NCI-H1694 (cell line): ENCODE data around the gene M6PR.
"Not testable (repeated sequence)": the region's sequence is repeated elsewhere in the genome, so short reads cannot be mapped to it uniquely, and the experiment has no call there.

Source experiments
- DNase-seq: peaks from one replicate; lab custom pipeline; 2025; lab: John Stamatoyannopoulos, UW

The M6PR gene

DNA sequence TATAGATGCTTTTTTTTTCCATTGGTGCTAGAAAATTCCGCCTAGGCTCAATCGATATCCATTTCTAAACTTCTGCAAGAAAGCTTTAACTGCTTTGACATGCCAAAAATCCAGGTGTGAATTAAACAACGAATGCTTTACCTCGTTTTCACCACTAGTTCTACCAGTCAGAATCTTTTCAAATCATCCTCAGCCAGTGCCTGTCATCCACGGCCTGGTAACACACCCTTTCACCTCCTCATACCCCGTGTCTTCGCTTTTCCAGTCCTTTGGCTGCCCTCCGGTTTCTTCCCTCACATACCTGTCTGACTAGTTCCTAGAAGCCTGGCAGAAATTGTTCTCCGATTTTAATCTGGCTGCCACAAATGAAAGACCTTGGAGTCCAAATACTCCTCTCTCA lies 36.5 kb downstream of the M6PR start:
- no peak for DNase-seq

DNA sequence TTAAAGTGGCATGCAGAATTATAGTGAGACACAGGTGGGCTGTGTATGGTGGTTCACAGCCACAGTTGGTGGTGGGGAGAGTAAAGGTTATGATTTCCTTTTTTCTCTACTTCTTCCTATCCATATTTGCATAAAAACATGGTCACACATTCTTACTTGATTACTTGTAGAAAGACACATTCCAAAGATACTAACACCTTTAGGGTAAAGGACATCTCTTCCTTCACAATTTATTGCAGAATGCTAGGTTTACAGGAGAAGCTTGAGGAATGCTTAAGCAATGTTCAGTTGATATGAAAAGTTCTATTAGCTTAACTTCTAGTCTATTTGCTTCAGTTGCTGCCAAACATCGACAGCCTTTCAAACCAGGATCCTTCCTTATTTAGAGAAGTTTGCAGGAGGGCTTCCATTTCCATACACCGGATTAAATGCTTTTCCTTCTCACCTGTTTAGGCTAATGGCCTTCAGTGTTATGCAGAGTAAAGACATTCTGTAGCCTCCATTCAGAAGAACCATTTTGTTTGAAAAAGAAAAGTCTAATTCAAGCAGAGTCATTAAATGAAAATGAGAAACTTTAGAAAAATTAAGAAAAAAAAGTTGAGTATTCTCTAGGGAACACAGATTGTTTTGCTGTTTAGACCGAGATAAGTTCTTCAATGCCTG lies 37.7 kb downstream of the M6PR start:
- no peak for DNase-seq

DNA sequence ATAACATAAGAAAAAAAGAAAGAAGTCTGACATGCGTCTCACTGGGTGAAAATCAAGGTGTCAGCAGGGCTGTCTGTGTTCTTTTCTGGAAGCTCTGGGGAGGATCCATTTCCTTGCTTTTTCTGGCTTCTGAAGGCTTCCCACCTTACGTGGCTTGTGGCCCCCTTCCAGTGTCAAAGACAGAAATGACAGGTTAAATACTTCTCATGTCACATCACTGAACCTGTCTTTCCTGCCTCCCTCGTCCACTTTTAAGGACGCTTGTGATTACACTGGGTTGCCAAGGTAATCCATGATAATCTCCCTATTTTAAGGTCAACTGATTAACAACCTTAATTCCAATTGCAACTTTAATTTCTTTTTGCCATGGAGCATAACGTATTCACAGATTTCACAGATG lies 39.7 kb downstream of the M6PR start:
- no peak for DNase-seq

DNA sequence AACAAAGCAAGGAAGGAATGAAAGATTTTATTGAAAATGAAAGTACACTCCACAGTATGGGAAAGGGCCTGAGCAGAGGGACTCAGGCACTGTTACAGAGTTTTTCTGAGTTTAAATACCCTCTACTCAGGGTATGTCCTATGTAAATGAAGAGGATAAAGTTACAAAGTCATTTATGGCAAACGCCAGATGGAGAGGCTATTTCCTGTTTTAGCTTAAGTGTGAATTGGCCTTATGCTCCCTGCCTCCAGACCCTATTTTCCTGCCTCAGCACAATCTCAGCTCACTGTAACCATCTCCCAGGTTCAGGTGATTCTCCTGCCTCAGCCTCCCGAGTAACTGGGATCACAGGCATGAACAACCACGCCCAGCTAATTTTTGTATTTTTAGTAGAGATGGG lies 41.9 kb downstream of the M6PR start:
- DNase-seq, result no peak

DNA sequence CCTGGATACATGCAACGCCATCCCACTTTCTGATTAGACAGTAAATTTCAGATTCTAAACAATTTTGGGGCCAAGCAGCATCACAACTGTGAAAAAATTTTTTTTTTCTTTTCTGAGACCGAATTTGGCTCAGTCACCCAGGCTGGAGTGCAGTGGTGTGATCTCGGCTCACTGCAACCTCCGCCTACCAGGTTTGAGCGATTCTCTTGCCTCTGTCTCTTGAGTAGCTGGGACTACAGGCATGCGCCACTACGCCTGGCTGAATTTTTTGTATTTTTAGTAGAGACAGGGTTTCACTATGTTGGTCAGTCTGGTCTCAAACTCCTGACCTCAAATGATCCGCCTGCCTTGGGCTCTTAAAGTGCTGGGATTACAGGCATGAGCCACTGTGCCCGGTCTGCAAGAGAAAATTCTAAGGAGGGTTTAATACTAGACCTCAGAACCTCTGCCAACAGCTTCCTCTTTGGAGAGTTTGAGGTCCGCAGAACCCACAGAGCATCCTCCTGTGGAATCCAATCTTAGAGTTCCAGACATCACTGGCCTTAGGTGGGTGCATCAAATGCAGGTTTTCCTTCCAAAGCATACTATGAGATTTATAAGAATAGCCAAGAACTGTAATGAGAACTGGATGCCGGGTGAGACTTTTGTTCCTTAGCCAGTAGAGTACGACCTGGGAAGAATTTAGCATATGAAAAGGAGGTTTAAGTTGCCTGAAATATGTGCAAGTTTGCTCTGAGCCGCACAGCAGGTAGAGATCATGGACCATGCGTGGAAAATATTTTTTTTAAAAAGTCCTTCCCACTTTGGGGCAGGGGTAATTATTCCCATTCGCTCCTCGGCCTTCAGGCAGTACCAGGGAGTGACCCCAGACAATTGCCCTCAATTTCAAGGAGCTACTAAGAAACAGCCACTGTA lies 42.9 kb downstream of the M6PR start:
- DNase-seq, result no peak

DNA sequence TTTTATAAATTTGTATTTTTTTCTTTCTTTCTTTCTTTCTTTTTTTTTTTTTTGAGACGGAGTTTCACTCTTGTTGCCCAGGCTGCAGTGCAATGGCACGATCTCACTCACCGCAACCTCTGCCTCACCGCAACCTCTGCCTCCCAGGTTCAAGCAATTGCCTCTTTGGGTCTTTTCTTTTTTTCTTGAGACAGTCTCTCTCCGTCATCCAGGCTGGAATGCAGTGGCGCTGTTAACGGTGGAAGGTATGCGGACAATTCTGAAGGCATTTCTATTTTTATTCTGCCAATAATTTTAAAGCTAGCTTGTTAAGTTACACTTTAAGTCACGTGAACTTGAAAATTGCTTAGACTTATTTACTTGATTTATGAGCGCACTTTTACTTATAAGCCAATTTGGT lies 43.9 kb downstream of the M6PR start:
- no peak for DNase-seq

DNA sequence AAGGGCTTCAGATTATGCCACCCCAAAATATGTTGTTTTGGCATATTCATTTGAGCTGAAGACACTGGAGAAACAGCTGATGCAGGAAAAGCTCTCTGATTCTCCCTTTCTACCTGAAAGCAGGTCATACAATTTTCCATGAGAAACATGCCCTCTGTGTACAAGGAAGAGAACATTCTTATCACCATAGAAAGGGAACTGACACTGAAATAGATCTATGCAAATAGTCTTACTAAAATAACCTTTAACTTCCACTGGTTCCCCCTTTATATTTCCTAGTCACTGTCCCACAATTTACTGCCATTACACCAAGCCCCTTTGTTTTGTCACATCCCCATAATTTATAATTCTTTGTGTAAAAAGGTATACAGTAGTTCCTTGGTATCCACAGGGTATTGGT lies 44.8 kb downstream of the M6PR start:
- no peak for DNase-seq

DNA sequence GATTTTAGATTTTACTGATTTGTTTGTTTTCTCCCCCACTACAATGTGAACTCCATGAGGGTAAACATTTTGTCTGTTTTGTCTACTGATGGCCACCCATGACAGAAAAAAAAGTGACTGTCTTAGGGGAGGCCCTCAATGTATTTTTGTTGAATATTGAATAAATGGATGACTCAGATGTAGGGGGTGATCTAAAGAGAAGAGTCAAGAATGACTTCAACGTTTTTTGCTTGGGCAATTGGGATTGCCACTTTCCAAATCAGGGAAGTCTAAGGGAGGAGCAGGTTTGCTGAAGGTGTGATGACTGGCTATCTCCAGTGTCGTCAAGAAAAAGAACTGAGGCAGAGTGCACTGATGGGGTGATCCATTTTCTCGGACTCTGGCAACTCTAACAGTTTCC lies 45.8 kb downstream of the M6PR start:
- DNase-seq, result no peak

DNA sequence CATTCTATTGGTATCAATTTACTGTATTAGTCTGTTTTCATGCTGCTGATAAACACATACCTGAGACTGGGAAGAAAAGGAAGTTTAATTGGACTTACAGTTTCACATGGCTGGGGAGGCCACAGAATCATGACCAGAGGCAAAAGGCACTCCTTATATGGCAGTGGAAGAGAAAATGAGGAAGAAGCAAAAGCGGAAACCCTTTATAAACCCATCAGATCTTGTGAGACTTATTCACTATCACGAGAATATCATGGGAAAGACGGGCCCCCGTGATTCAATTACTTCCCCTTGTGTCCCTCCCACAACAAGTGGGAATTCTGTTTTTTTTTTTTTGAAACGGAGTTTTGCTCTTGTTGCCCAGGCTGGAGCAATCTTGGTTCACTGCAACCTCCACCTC lies 46.7 kb downstream of the M6PR start:
- not testable (repeated sequence) for DNase-seq

DNA sequence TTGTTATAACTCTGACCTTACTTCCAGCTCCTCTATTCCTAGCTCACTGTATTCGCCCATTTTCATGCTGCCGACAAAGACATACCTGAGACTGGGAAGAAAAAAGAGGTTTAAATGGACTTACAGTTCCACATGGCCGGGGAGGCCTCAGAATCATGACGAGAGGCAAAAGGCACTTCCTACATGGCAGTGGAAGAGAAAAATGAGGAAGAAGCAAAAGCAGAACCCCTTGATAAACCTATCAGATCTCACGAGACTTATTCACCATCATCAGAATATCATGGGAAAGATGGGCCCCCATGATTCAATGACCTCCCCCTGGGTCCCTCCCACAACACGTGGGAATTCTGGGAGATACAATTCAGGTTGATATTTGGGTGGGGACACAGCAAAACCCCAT lies 49.6 kb downstream of the M6PR start:
- no peak for DNase-seq

DNA sequence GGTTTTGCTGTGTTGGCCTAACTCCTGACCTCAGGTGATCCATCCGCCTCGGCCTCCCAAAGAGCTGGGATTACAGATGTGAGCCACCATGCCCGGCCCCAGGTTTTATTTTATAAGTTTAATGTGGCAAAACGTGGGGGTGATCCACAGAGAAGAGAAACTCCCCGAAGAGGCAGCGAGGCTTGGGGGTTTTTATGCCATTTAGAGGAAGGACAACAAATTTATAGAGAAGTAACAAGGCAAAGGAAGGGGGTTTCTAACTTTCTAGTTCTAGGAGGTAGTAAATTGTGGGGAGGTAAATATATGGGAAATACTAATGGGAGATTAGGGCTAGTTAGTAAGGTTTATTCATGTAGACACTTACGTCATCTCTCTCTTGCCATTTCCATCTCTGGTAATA lies 52.4 kb downstream of the M6PR start:
- DNase-seq, result no peak

DNA sequence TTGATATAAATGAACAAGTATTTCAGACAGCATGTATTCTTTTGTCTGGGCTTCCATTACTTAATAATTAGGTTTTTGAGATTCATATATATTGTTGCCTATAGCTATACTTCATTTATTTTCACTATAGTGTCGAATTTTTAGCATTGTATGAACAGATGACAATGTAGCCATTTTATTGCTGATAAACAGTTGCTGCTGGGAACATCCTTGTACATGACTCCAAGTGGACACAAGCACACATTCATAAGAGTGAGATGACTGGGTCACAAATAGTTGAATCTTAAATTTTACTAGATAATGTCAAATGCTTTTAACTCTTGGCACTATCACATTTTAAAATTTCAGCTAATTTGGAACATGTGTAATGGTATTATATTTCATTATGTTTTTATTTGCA lies 54.5 kb downstream of the M6PR start:
- no peak for DNase-seq

DNA sequence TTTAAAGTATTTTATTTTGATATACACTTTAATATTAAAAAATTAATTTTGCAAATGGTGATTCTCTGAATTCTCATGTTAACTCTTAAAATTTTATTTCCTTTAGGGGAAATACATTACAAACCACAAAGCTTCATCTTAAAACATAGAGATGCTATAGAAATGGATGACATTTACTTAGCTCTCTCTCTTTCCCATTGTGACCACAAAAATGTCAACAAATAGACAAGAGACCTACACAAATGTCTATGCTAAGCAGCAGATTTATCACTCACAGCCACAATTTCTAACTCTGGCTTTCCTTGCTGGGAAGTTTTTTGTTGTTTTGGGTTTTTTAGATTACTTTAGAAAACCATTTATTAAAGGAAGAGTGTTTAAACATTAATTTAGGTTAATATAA lies 55.1 kb downstream of the M6PR start:
- DNase-seq, result no peak

DNA sequence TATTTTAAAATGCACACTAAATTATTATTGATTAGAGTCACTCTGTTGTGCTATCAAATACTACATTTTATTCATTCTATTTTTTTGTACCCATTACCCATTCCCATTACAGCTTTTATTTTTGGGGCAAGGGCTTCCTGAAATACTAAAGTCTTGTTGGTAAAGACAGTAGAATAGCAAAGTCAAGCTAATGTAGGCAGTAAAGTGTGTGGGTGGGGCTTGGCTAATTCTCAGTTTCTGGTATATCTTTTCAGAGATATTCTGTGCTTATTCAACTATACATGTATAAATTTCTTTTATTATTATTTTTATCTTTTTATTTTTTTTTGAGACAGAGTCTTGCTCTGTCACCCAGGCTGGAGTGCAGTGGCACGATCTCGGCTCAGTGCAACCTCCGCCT lies 57.5 kb downstream of the M6PR start:
- no peak for DNase-seq
